Kidney tubule cell (primary cell): ENCODE measurements around the gene FBXL16.

Source experiments
- DNase-seq: peaks from one replicate; pipeline ENCODE4 v3.0.0-alpha.2; 2018; ENCODE audit warnings: low spot score

The FBXL16 gene

DNA sequence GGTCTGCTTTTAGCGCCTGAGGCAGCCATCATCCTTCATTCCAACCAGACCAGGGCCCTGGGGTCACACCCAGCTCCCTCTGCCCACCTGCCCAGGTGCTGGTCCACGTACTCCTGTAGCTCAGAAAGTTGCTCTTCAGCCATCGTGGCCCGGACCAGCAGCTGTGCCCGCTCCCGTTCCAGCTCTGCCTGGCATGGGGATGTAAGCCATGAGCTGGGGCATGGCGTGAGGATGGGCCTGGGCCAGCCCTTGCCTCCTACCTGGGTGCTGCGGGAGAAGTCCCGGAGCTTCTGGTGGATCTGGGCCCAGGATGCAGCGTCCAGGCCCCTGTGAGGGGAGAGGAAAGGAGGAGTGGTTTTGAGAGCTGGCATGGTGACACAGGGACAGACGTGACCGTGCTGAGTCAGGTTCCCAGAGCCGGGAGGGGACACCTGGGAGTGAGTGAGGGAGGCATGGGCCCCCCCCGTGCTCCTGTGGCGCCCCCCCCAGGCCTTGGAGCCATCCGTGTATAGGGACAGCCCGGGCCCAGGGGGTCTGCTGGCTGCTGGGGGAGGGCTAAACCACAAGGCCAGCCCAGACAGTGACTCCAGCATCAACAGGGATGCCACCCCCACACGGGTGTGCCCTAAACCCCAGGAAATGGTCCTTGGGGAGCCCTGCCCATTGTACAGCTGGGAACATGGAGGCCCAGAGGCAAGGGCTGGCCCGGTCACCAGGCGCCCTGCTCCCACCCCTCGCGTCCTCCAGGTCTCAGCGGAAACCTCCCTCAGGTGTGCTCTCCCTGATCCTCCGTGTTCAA lies 17.4 kb upstream of the FBXL16 start:
- no peak for DNase-seq

DNA sequence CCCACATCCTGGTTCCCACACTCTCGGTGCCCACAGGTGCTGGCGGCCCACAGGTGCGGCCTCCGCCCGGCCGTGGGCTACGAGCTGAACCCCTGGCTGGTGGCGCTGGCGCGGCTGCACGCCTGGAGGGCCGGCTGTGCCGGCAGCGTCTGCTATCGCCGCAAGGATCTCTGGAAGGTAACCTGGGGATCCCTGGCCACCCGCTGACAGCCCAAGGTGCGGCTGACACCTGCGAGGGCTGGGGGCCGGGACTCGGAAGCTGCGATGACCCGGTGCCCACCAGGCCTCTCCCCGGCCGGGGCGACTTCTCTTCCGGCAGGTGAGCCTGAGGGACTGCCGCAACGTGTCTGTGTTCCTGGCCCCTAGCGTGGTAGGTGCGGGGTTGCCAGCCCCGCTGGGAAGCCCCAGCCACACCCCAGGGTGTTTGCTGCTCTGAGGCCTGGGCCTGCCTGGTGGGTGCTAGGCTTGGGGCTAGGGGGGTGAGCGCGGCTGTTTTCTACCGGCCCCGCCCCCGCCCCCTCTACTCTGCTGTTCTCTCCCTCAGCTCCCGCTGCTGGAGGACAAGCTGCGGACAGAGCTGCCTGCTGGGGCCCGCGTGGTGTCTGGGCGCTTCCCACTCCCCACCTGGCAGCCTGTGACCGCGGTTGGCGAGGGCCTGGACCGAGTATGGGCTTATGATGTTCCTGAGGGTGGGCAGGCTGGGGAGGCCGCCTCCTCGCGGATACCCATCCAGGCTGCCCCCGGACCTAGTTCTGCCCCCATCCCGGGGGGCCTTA lies 16.4 kb upstream of the FBXL16 start:
- no peak for DNase-seq

DNA sequence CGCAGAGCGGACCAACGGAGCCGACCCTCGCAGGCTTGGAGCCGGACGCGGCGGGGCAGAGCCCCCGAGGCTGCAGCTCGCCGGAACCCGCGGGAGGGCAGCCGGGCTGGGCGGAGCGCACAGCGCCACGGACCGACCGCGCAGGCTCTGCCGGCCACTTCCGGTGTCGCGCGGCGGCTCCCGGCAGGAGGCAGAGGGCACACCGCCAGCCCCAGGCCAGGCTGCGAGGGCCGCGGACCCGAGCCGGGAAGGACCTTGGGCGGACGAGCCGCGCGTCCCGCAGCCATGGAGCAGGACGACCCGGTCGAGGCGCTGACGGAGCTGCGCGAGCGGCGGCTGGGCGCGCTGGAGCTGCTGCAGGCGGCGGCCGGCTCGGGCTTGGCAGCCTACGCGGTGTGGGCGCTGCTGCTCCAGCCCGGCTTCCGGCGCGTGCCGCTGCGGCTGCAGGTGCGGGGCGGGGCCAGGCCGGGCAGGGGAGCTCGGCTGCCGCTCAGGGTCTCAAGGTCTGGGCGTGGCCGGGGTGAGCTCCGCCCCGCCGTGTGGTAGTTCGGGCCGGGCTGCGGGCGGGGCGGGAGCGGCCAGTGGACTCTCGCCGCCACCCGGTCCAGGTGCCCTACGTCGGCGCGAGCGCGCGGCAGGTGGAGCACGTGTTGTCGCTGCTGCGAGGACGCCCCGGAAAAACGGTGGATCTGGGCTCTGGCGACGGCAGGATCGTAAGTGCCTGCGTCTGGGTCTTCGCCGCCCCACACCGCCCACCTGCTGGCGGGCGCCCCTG lies 15.6 kb upstream of the FBXL16 start, which contains the start of gene ANTKMT:
TSS of gene ANTKMT (plus strand) at position 157 of the 775 bp plus-strand sequence. CDS start at position 286, 129 bp downstream.
- peak; percentile 90 for DNase-seq

DNA sequence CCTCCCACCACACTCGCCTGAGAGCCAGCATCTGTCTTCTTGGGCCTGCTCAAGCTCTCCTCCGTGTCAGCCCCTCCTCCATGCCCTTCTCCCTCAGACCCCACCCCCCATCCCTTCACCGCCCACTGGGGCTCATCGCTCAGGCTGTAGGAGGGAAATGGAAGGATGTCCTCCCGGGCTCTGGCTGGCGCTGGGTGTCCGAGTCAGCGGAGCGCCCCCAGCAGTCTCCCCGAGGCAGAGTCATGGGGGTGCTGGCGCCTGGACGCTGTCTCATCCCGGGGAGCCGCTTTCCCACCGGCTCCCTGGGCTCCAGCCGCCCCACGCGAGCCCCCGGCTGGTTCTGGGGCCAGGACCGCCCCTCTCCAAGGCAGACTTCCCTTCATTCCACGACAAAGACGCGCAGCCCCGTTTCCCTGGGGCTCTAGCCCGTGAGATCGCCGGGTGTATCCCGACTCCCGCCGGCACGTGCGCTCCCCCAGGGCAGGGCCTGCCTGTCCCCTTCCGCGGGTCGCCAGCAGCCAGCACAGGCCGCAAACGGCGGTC lies 14.9 kb upstream of the FBXL16 start:
- peak; percentile 77 for DNase-seq

DNA sequence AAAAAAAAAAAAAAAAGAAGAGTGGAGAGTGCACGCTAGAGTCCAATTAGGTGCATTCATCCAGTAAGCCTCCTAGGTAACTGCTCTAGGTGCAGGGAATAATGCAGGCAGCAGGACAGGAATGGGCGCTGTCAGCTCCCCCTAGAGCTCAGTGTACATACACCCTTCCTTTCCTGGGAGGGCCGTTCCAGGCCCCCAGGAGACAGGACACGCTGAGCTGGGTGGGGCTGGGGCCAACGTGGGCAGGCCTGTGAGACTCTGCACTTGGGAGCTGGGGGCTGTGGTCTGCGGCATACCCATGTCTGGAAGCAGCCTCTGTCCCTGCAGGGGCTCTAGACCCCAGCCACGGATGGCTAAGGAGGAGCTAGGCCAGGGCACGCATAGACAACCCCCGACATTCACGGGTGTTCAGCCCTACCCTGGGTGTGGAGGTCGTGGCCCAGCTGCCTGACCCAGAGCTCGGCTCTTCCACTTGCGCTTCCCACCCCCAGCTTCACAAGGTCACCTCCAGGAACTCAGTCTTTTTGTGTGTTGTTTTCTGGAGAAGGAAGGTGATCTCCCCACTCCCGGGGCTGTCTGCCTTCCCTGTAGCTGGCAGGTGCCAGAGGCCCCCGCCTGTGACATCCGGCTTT lies 14.3 kb upstream of the FBXL16 start:
- peak; percentile 77 for DNase-seq

DNA sequence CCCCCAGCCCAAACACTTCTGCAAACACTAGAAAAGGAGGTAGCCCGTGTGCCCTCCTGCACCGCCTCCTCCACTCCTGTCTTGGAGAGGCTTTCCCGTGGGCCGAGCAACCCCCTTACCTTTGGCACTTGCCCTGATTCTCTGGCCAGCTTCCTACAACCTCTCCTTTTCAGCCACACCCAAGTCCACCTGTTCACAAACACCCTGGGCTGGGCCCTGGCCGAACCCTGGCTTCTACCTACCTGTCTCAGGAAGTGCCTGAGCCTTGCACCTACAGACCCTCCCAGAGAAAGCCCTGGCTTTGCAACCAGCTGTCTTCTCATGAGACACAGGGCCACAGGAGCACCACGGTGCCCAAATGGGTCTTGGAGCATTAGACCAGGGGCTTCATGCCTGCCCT lies 13.3 kb upstream of the FBXL16 start:
- no peak for DNase-seq

DNA sequence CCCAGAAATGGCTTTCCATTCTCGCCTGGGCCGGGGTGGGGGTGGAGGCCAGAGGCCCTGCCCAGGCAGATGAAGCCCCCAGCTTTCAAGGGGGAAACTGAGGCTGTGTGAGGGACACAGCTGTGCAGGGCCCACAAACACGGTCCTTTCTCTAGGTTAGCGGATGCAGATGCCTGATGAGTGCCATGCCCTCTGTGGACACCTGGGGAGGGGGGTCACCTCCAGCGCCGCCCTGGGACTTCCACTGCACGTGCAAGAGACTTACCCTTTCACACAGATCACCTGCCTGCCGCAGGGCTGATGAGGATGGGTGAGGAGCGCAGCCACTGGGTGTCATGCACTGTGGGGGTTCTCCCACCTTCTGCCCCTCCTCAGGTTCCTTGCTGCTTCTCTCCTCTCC lies 12.8 kb upstream of the FBXL16 start:
- DNase-seq = no peak

DNA sequence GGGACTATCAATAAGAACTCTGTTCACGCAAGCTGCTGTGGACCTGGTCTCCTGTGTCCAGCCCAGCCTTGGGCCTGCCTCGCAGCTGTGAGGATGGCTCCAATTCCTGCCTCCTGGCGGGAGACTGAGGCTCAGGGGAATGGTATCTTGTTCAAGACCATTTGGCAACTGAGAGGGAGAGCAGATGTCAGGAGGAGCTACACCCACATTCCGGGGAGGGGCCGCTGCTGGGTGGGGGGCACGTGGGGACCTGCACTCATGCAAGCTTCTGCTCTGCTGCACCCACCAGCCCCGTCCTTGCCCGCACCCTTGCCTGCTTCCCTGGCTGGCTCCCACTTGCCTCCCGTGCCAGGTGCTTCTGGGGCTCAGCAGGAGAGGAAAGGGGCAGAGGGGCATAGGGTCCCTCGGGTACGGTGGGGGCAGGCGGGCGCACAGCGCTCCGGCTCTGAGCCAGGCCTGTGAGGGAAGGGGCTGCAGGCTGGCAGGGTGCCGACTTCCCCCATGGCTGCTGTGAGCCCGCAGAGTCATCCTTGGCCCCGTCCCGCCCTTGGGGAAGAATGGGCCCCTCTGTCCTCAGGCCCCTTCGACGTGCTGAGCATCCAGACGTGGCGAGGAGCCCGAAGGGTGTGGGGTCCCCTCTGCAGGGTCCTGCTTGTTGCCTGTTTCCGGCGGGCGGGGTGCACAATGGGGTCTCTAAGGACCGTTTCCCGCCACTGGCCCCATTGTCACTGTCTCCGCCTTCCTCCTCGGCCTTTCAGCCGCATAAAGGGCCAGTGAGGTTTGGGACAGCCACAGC lies 12.0 kb upstream of the FBXL16 start:
- DNase-seq = no peak

DNA sequence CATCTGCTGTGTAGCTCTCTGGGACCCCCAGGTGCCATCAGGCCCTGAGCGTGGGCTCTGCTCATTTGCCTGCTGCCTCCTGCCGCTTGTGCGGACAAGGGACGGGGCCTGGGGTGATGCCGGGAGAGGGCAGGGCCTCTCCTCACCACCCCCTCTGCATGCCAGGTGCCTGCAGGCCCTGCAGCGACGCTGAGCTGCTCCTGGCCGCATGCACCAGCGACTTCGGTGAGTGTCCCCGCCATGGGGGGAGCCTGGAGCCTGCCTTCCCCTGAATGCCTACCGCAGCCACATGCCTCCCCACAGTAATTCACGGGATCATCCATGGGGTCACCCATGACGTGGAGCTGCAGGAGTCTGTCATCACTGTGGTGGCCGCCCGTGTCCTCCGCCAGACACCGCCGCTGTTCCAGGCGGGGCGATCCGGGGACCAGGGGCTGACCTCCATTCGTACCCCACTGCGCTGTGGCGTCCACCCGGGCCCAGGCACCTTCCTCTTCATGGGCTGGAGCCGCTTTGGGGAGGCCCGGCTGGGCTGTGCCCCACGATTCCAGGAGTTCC lies 11.2 kb upstream of the FBXL16 start:
- no peak for DNase-seq

DNA sequence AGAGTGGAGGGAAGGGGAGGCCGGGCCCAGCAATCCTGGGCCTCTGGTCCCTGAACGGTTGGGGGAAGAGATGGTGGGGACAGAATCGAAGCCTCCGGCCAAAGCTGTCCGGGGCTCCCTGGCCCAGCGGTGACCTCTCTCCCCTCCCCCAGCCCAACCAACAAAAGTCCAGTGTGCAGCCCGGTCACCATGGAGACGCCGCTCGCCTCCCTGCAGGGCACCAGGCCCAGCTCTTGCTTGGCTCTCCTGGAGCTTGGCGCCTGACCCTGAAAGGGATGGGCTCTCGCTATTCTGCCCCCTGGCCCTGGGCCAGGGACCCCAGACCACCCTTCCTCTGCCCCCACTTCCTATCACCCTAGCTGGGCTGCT lies 10.6 kb upstream of the FBXL16 start:
- DNase-seq = peak; percentile 65

DNA sequence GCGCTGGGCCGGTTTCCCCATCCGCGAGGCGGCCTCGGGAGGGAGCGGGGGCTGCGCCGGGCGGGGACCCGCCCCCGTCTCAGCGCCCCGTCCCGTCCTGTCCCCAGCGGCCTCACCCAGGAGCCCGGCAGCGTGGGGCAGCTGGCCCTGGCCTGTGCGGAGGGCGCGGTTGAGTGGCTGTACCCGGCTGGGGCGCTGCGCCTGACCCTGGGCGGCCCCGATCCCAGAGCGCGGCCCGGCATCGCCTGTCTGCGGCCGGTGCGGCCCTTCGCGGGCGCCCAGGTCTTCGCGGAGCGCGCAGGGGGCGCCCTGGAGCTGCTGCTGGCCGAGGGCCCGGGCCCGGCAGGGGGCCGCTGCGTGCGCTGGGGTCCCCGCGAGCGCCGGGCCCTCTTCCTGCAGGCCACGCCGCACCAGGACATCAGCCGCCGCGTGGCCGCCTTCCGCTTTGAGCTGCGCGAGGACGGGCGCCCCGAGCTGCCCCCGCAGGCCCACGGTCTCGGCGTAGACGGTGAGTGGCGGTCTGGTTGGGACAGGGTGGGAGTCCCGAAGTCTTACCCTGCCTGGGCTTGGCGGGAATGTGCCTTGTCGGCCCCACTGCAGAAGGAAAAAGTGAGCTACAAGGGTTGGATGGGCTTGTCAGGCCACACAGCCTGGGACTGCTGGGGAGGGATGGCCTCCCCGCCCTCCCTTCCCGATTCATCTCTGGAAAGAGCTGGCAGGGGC lies 10.0 kb upstream of the FBXL16 start:
- peak; percentile 37 for DNase-seq

DNA sequence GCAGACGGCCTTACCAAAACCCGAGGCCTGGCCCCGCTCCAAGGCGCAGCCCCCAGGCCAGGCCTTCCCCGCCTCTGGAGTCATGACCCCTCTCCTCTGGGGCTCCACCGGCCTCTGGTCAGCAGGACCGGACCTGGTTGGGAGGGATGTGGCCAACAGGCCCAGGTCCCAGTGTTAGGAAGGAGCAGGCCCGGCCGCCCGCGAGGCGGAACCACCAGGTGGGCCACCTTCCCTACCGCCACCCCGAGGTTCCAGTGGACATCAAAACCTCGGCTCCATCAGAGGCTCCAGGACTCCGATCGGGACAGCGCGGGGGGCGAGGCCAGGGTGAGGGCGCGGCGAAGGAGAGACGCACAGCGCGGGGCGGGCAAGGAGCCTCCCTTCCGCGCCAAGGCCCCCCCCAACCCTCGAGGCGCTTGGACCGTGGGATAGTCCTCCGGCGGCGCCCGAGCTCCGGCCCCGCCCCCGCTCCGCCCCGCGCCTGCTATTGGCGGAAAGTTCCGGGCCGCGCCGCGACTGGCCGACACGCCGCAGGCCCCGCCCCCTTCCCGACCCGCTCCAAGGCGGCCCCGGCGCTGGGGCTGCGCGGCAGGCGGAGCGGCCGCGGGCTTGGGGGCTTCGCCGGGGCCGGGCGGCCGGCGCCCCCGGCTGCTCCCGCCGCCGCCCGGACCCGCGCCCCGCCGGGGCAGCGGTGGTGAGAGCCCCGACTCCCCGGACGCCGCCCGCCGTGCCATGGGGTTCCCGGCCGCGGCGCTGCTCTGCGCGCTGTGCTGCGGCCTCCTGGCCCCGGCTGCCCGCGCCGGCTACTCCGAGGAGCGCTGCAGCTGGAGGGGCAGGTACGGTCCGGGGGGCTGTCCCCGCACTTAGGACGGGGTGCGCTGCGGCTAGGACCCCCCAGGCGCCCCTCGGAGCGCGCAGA lies 9.2 kb upstream of the FBXL16 start, which contains the start of gene METRN:
TSS of gene METRN (plus strand) at position 561 of the 919 bp plus-strand sequence. CDS start at position 733, 172 bp downstream.
- peak; percentile 89 for DNase-seq

DNA sequence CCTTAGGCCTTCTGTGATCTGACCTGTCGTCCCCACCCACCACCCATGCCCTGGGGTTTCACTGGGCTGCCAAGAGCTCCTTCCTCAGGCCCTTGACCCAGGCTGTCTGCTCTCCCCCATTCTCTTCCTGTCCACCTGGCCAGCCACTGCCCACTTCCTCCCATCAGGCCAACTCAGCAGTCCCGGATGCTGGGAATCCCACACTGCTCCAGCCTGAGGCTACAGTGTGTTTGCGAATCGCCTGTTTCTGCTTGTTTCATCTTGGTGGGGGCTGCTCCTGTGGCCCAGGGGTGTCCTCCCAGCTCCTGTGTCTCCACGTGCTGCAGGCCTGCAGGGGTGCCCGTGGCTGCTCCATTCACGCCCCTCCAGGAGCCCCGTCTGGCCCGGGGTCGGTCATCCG lies 8.5 kb upstream of the FBXL16 start:
- peak; percentile 56 for DNase-seq

DNA sequence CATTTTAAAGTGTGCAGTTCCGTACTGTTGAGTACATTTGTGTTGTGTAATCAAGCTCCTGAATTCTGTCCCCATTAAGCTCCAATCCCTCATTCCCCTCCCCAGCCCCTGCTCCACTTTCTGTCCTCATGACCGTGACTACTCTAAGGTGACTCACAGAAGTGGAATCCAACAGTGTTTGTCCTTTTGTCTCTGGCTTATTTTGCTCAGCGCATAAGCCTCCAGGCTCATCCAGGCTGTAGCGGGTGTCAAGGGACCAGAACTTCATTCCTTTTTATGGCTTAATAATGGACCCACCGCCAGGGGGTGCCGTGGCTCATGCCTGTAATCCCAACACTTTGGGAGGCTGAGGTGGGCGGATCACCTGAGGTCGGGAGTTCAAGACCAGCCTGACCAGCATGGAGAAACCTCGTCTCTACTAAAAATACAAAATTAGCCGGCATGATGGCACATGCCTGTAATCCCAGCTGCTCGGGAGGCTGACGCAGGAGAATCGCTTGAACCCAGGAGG lies 7.2 kb upstream of the FBXL16 start:
- peak; percentile 98 for DNase-seq

DNA sequence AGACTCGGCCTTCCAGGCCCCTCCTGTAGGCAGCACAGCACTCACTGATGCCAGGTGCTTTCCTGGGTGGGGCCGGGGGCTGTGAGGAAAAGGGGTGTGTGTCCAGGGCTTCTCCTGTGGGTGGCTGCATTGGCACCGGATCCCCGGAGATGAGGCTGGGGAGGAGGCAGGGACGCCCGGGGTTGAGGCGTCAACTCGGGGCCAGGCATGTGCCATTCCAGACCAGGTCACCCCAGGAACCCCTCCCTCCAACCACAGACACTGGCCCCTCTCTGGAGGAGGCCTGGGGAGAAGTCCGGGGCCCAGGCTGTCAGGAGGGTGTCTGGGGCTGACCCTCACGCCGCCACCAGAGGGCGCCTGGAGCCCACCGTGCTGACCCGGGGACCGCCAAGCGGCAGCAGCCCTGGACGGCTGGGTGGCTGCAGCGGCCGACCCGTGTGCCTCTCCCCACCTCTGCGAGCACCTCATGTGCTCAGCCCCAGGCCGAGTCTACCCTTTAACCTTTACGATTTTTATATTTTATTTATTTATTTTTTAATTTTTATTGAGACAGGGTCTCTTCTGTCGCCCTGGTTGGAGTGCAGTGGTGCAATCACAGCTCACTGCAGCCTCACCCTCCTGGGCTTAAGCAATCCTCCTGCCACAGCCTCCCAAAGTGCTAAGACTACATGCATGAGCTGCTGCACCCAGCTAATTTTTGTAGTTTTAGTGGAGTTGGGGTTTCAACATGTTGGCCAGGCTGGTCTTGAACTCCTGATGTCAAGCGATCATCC lies 6.1 kb upstream of the FBXL16 start:
- peak; percentile 76 for DNase-seq

DNA sequence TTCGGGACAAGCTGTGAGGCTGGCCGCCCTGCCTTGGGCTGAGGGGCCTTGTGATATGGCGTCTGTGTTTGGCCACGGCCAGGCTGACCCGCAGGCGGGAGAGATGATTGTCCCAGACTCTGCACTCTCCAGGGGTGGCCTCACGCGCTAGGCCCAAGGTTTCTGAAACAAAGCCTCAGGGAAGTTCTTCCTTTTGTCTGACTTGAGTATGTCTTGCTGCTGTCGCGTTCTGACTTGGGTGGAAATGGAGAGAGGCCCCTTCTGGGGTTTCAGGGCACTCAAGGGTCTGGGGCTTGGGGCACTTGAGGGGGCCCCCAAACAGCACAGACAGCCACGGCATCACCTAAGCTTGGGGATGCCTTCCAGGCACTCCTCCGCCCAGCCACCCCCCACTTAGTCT lies 5.5 kb upstream of the FBXL16 start:
- DNase-seq = no peak

DNA sequence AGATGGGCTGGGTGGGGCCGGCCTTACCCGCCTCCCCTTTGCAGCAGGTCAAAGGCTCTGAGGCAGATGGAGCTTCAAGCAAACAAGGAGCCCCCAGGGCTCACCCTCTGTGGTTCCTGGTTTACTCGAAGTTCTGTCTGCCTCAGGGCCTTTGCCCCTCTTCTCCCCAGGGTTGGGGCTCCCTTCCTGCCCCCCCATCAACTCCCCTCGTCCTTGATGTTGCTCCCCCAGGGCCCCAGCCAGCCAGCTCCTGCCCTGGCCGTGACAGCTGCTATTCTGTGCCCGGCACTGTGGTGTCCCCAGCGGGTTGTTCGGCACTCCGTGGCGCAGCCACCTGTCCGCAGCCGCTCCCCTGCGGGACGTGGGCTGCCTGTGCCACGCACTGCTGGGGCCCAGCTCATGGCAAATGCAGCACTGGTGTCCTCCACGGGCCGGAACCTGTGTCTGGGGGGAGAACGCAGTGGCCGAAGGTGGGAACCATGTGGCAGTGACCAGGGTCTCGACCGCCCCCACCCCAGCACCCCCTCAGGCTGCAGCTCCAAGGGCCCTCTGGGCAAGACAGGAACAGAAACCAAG lies 5.0 kb upstream of the FBXL16 start:
- DNase-seq = no peak
